Erythroblast (primary cell): Measurements from ENCODE around the gene PRODH2.

Experiments
- GATA1 ChIP-seq: IDR thresholded peaks from 2 replicates; pipeline ENCODE4 v1.6.1; 2011; ENCODE audit warnings: low read depth, mild to moderate bottlenecking, control low read depth, low read length, moderate library complexity
- POLR2A ChIP-seq: IDR thresholded peaks from 2 replicates; pipeline ENCODE4 v1.6.1; 2011; ENCODE audit warnings: mild to moderate bottlenecking, low read length

DNA sequence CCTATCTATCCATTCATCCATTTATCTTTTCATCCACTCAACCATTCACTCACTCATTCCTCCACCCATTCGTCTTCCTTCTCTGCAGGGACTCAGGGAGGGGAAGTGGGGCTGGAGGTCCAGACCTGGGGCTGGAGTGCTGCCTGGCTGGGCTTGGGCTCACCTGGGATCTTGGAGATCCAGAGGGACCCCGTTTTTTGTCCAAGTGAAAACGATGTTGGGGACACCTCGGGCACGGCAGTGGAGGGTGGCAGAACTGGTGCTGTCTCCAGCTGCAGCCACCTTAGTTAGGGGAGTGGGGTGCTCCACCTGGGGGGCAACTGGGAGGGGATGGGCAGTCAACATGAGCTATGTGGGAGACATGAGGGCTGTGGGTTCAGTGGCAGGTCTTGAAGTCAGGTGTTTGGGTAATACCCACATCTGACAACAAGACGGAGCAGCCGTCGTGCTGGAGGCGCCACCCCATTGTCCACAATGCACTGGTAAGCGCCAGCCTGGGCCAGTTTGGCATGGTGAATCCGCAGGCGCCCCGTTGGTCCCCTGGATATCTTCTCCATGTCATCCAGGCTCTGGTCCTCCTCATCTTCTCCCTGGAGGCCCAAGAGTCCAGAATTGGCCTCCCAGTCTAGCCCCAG is 29.4 kb upstream of the PRODH2 start:
- no peak for TF ChIP-seq GATA1
- TF ChIP-seq POLR2A: no peak
